Astrocyte (in vitro differentiated cells and primary cell): ENCODE results near the gene MFAP2. TPM values are rescaled to one million over a fixed set of nuclear protein-coding genes. Genes with fewer than 3 reads are reported as not detected.

Source experiments
- DNase-seq: peaks from one replicate; pipeline ENCODE4 v3.0.0-alpha.2; 2010; ENCODE audit warnings: low read depth
- FAIRE-seq: peaks from 2 replicates; lab custom pipeline; 2011; peaks lifted over from hg19 to GRCh38; lab: Jason Lieb, UNC
- H2AFZ ChIP-seq: 2 replicates; pipeline ENCODE4 v1.6.0; 2012; ENCODE audit warnings: low read depth, low read length, inconsistent platforms
- H3K27ac ChIP-seq: 2 replicates; pipeline ENCODE4 v1.5.1; 2011; ENCODE audit warnings: low read depth, low read length, inconsistent platforms
- H3K27me3 ChIP-seq: 2 replicates; pipeline ENCODE4 v1.6.0; 2011; ENCODE audit warnings: low read length, inconsistent platforms; ENCODE audit not compliant: insufficient read depth
- H3K36me3 ChIP-seq: 2 replicates; pipeline ENCODE4 v1.5.1; 2011; ENCODE audit warnings: low read length, inconsistent platforms; ENCODE audit not compliant: insufficient read depth
- H3K4me1 ChIP-seq: 2 replicates; pipeline ENCODE4 v1.5.1; 2011; ENCODE audit warnings: low read length, inconsistent platforms; ENCODE audit not compliant: insufficient read depth
- H3K4me2 ChIP-seq: 2 replicates; pipeline ENCODE4 v1.6.0; 2012; ENCODE audit warnings: low read length, inconsistent platforms
- H3K4me3 ChIP-seq: 2 replicates; pipeline ENCODE4 v1.5.1; 2011; ENCODE audit warnings: low read depth, mild to moderate bottlenecking, low read length, inconsistent platforms; ENCODE audit not compliant: insufficient read depth
- H3K79me2 ChIP-seq: 2 replicates; pipeline ENCODE4 v1.6.0; 2012; ENCODE audit warnings: mild to moderate bottlenecking, low read length, inconsistent platforms; ENCODE audit not compliant: insufficient read depth
- H3K9ac ChIP-seq: 2 replicates; pipeline ENCODE4 v1.6.0; 2012; ENCODE audit warnings: mild to moderate bottlenecking, low read length, inconsistent platforms
- H3K9me3 ChIP-seq: 2 replicates; pipeline ENCODE4 v1.5.1; 2012; ENCODE audit warnings: low read depth, mild to moderate bottlenecking, low read length, inconsistent platforms; ENCODE audit not compliant: insufficient read depth
- H4K20me1 ChIP-seq: 2 replicates; pipeline ENCODE4 v1.6.0; 2012; ENCODE audit warnings: low read length, inconsistent platforms; ENCODE audit not compliant: insufficient read depth
- H3K27ac Mint-ChIP-seq: one replicate; pipeline ENCODE4 v1.8.0; 2021; ENCODE audit warnings: mild to moderate bottlenecking, mixed read lengths; ENCODE audit not compliant: unreplicated experiment
- H3K27me3 Mint-ChIP-seq: one replicate; pipeline ENCODE4 v1.8.0; 2021; ENCODE audit warnings: low read depth, mixed read lengths; ENCODE audit not compliant: unreplicated experiment
- H3K36me3 Mint-ChIP-seq: one replicate; pipeline ENCODE4 v1.8.0; 2021; ENCODE audit warnings: low read depth, mixed read lengths; ENCODE audit not compliant: unreplicated experiment
- H3K4me1 Mint-ChIP-seq: one replicate; pipeline ENCODE4 v1.8.0; 2021; ENCODE audit warnings: low read depth, mixed read lengths; ENCODE audit not compliant: unreplicated experiment
- H3K4me3 Mint-ChIP-seq: one replicate; pipeline ENCODE4 v1.8.0; 2021; ENCODE audit warnings: mild to moderate bottlenecking, moderate library complexity, mixed read lengths; ENCODE audit not compliant: unreplicated experiment
- H3K9me3 Mint-ChIP-seq: one replicate; pipeline ENCODE4 v1.8.0; 2021; ENCODE audit warnings: mild to moderate bottlenecking, mixed read lengths; ENCODE audit not compliant: unreplicated experiment
- CTCF ChIP-seq: IDR thresholded peaks from 2 replicates; pipeline ENCODE4 v1.5.1; 2011; ENCODE audit warnings: low read depth, mild to moderate bottlenecking, inconsistent platforms, low read length, moderate library complexity; ENCODE audit not compliant: insufficient read depth
- EZH2 ChIP-seq: IDR thresholded peaks from 2 replicates; pipeline ENCODE4 v1.6.1; 2012; ENCODE audit warnings: mild to moderate bottlenecking, low read length, inconsistent platforms; ENCODE audit not compliant: insufficient read depth
- total RNA-seq: library from RNA; stranded (reverse); gene quantifications from 2 replicates; pipeline ENCODE4 v1.2.1, GENCODE V29; 2021

MFAP2 gene
- total RNA-seq, 1 donor from 2014 or later = 121 TPM

GRCh38 chr1:16991571-16991970 lies 11.2 kb upstream of the MFAP2 start:
- no peak for DNase-seq
- Histone ChIP-seq H3K9me3 (no peaks in the 10 kb centered on the region), H3K4me2 (no peak overlapping the region), H3K4me1 (no peaks in the 10 kb centered on the region), H3K27ac (no peak overlapping the region), H3K79me2 (no peaks in the 10 kb centered on the region), H2AFZ (no peak overlapping the region), H3K27me3 (no peaks in the 10 kb centered on the region), H3K36me3 (no peaks in the 10 kb centered on the region), H3K9ac (no peak overlapping the region), H4K20me1 (no peaks in the 10 kb centered on the region), H3K4me3 (no peak overlapping the region)
- H3K36me3 Mint-ChIP-seq = peaks cover 11% of the 10 kb centered on the region
- H3K27ac Mint-ChIP-seq = no peak overlapping the region
- H3K4me3 Mint-ChIP-seq = no peak overlapping the region
- H3K27me3 Mint-ChIP-seq = no peaks in the 10 kb centered on the region
- FAIRE-seq = no peak
- TF ChIP-seq CTCF (no peak), EZH2 (no peak)
- peaks cover 1% of the 10 kb centered on the region for H3K9me3 Mint-ChIP-seq
- no peaks in the 10 kb centered on the region for H3K4me1 Mint-ChIP-seq

GRCh38 chr1:16989676-16990391 lies 9.4 kb upstream of the MFAP2 start:
- no peak overlapping the region for H3K9ac ChIP-seq

More at GRCh38 chr1:16989676-16990391, 9.4 kb upstream of the MFAP2 start:
- DNase-seq (no peak), FAIRE-seq (no peak)
- H3K36me3 Mint-ChIP-seq = peaks cover 5% of the 10 kb centered on the region
- H3K27ac Mint-ChIP-seq = no peak overlapping the region
- H3K27me3 Mint-ChIP-seq = no peaks in the 10 kb centered on the region
- H3K9me3 Mint-ChIP-seq = peaks cover 1% of the 10 kb centered on the region
- Histone ChIP-seq H3K36me3 (no peaks in the 10 kb centered on the region), H3K4me2 (no peak overlapping the region), H3K9me3 (no peaks in the 10 kb centered on the region), H3K79me2 (no peaks in the 10 kb centered on the region), H4K20me1 (no peaks in the 10 kb centered on the region), H3K4me1 (peaks cover 4% of the 10 kb centered on the region), H3K4me3 (no peak overlapping the region), H3K27ac (no peak overlapping the region), H2AFZ (no peak overlapping the region), H3K27me3 (no peaks in the 10 kb centered on the region)
- TF ChIP-seq EZH2 = no peak
- TF ChIP-seq CTCF = no peak
- no peak overlapping the region for H3K4me3 Mint-ChIP-seq
- peaks cover under 1% of the 10 kb centered on the region for H3K4me1 Mint-ChIP-seq
